Measurements from ENCODE around the gene PATL1. TPM values are rescaled to one million over a fixed set of nuclear protein-coding genes. Genes with fewer than 3 reads are reported as not detected.
"Not testable (repeated sequence)": the region's sequence is repeated elsewhere in the genome, so short reads cannot be mapped to it uniquely, and the experiment has no call there.

Gene PATL1
- total and polyA plus RNA-seq, 11 donors, result 9.3 to 33.3 (median 23.9) TPM

GRCh38 chr11:59691156-59691555 lies 22.3 kb upstream of the PATL1 start:
- DNase-seq, result no peak
- TF ChIP-seq POLR2A (IDR thresholded peaks at IDR 0.05), result no peak

DNA sequence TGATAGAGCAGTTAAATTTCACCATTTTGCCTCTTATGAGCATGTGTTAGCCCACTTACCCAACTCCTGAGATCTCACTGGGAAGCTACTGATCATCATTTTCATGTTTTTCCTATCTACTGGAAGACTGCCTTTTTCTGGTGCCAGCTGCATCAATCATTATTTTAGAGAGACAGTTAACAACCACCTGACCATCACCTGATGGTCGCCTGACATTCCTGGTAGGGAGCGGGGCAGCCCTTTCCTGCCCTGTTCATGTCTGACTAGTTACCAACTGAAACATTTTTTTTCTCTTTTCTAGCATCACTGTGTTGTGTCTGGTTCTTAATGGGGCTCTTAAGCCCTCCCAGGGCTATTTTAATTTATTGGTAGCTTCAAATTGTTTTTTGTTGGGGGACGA lies 20.2 kb upstream of the PATL1 start:
- no peak for DNase-seq
- TF ChIP-seq POLR2A (IDR thresholded peaks at IDR 0.05), result no peak
- no peak for TF ChIP-seq CTCF (IDR thresholded peaks at IDR 0.05)
- H3K4me1 ChIP-seq, result no peaks in the 10 kb centered on the region
- 77 to 81% (median 80%) methylated on average over 3 of the region's 3 CpGs for WGBS, 4 donors
- no peak overlapping the region for H3K4me3 ChIP-seq
- intact Hi-C loops (cut with DNase I), result no loop called here
- peaks cover 0 to 31% (median 14%) of the 10 kb centered on the region in 12 donors for H3K9me3 ChIP-seq
- no peak for ATAC-seq
- H3K27me3 ChIP-seq, result peaks cover 0 to 7% (median 0%) of the 10 kb centered on the region in 9 donors
- H3K27ac ChIP-seq, result no peak overlapping the region
- no peaks in the 10 kb centered on the region for H3K36me3 ChIP-seq

More at GRCh38 chr11:59691156-59691555, 22.3 kb upstream of the PATL1 start:
- intact Hi-C loops (cut with DNase I), result no loop called here
- no peak for ATAC-seq
- WGBS, 4 donors, result 58 to 73% (median 70%) methylated on average over 2 of the region's 2 CpGs
- H3K27me3 ChIP-seq, result peaks cover 0 to 2% (median 0%) of the 10 kb centered on the region in 9 donors
- H3K9me3 ChIP-seq, result peaks cover 0 to 30% (median 14%) of the 10 kb centered on the region in 12 donors
- H3K27ac ChIP-seq, result no peak overlapping the region
- no peaks in the 10 kb centered on the region for H3K36me3 ChIP-seq
- no peaks in the 10 kb centered on the region for H3K4me1 ChIP-seq
- no peak overlapping the region for H3K4me3 ChIP-seq

GRCh38 chr11:59681260-59681725 lies 12.5 kb upstream of the PATL1 start:
- not testable (repeated sequence) for H3K36me3 ChIP-seq, ATAC-seq, H3K9me3 ChIP-seq, H3K4me1 ChIP-seq, DNase-seq, H3K27me3 ChIP-seq, H3K4me3 ChIP-seq, H3K27ac ChIP-seq
- intact Hi-C loops (cut with DNase I), result loop anchor here in 4 of 10 donors (2.0 to 5.0 kb wide), 2 partner anchors 144 kb away; no protein-coding TSS in a partner anchor
- WGBS, 4 donors, result 52 to 68% (median 65%) methylated on average over 7 of the region's 7 CpGs

- Histone ChIP-seq H3K4me3 (no peak overlapping the region), H3K27ac (no peak overlapping the region), H3K4me1 (no peaks in the 10 kb centered on the region), H3K36me3 (no peaks in the 10 kb centered on the region), H3K27me3 (peaks cover 0 to 4% (median 0%) of the 10 kb centered on the region in 9 donors), H3K9me3 (peaks cover 0 to 7% (median 0%) of the 10 kb centered on the region in 12 donors)
- 33 to 65% (median 54%) methylated on average over 1 of the region's 1 CpG for WGBS, 4 donors
- TF ChIP-seq POLR2A (IDR thresholded peaks at IDR 0.05) (no peak), CTCF (IDR thresholded peaks at IDR 0.05) (peak; percentile 49 to 72 (median 62))
- intact Hi-C loops (cut with DNase I), result loop anchor here in 5 of 10 donors (1.0 to 5.0 kb wide), 3 partner anchors 143 to 144 kb away; no protein-coding TSS in a partner anchor
- DNase-seq (peak in 4 of 5 donors; percentile 38 to 65 (median 59)), ATAC-seq (peak; percentile 71 to 94 (median 90))
Observed at GRCh38 chr11:59680287-59681154, 11.7 kb upstream of the PATL1 start.

DNA sequence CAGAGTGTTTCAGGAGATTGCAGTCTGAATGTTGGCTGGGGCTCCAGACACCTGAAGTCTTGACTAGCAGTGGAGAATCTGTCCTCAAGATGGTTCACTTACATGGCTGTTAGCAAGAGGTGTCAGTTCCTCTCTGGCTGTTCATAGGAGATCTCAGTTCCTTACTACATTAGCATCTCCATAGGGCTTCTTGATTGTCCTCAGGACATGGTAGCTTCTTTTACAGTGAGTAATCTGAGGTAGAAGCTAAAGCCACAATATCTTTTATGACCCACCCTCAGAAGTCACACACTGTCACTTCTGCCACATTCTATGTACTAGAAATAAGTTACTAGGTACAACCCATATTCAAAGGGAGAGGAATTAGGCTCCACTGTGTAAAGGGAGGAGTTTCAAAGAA lies 10.5 kb upstream of the PATL1 start:
- no peaks in the 10 kb centered on the region for H3K9me3 ChIP-seq
- DNase-seq (no peak), ATAC-seq (no peak)
- no peaks in the 10 kb centered on the region for H3K4me1 ChIP-seq
- no peaks in the 10 kb centered on the region for H3K36me3 ChIP-seq
- H3K4me3 ChIP-seq, result no peak overlapping the region
- TF ChIP-seq POLR2A (IDR thresholded peaks at IDR 0.05), result no peak
- TF ChIP-seq CTCF (IDR thresholded peaks at IDR 0.05), result no peak
- peaks cover 0 to 4% (median 0%) of the 10 kb centered on the region in 9 donors for H3K27me3 ChIP-seq
- intact Hi-C loops (cut with DNase I), result loop anchor here in 5 of 10 donors (5.0 to 10.0 kb wide), 5 partner anchors 75 to 142 kb away; partner anchors contain the start of gene STX3 (in 1 of the 5)
- H3K27ac ChIP-seq, result no peak overlapping the region
